ENCODE results near the gene GOSR2. TPM values are rescaled to one million over a fixed set of nuclear protein-coding genes. Genes with fewer than 3 reads are reported as not detected.

GOSR2 gene
- total RNA-seq, 4 donors from 2014 or later, result 39.3 to 52.6 (median 48.1) TPM

DNA sequence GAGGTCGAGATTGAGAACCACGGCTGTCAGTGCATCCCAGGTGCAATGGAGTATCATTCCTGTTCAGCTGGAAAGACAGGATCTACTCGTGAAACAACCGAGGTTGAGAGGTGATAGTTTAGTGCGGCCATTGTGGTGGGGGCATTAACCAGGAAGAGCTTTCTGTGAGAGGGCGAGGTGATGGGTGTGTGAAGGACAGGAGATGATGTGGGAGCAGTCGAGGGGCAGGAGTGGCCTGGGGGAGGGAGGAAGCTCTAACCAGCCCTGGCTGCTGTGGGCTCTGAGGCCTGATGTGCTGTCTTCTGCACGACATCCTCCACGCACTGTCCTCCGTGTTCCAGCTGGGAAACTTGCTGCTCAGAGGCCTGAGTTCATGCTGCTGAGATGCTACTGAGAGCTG is 22.0 kb downstream of the GOSR2 start:
- TF ChIP-seq, protein P1, sequence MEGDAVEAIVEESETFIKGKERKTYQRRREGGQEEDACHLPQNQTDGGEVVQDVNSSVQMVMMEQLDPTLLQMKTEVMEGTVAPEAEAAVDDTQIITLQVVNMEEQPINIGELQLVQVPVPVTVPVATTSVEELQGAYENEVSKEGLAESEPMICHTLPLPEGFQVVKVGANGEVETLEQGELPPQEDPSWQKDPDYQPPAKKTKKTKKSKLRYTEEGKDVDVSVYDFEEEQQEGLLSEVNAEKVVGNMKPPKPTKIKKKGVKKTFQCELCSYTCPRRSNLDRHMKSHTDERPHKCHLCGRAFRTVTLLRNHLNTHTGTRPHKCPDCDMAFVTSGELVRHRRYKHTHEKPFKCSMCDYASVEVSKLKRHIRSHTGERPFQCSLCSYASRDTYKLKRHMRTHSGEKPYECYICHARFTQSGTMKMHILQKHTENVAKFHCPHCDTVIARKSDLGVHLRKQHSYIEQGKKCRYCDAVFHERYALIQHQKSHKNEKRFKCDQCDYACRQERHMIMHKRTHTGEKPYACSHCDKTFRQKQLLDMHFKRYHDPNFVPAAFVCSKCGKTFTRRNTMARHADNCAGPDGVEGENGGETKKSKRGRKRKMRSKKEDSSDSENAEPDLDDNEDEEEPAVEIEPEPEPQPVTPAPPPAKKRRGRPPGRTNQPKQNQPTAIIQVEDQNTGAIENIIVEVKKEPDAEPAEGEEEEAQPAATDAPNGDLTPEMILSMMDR (IDR thresholded peaks at IDR 0.05), result no peak
- TF ChIP-seq POLR2A (IDR thresholded peaks at IDR 0.05) (no peak), EP300 (IDR thresholded peaks at IDR 0.05) (no peak)
- H3K9me3 ChIP-seq, result no peaks in the 10 kb centered on the region
- no peak overlapping the region for H3K4me3 ChIP-seq
- H3K4me1 ChIP-seq, result peaks cover 0 to 21% (median 6%) of the 10 kb centered on the region in 4 donors
- no peak for DNase-seq (ENCODE audit: low spot score in 2 of 2)
- peaks cover 0 to 20% (median 0%) of the 10 kb centered on the region in 3 donors for H3K36me3 ChIP-seq
- H3K27ac ChIP-seq, result no peak overlapping the region
- 53 to 60% methylated on average over 10 of the region's 10 CpGs for WGBS, 2 donors
- no peaks in the 10 kb centered on the region for H3K27me3 ChIP-seq

DNA sequence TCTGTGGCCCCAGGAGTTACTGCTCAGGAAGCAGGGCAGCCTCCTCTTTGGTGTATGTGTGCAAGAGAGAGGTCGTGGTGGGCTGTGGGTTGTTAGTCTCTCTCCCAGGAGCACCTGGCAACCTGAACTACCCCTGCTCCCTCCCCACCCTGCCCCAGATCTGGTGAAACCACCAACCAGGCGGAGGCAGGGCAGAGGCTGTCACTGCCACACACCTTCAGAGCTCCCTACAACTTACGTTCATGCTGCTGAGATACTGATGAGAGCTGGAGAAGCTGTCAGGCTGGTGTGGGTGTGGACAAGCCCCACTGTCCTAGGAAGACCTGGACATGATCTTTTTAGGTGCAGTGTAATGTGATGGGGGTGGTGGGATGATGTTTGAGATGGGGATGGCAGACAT is 24.3 kb downstream of the GOSR2 start:
- H3K9me3 ChIP-seq, result no peaks in the 10 kb centered on the region
- TF ChIP-seq POLR2A (IDR thresholded peaks at IDR 0.05), result no peak
- TF ChIP-seq, protein P1 (IDR thresholded peaks at IDR 0.05), result no peak
- TF ChIP-seq EP300 (IDR thresholded peaks at IDR 0.05), result no peak
- H3K4me3 ChIP-seq, result no peak overlapping the region
- DNase-seq (ENCODE audit: low spot score in 2 of 2), result no peak
- no peak overlapping the region for H3K27ac ChIP-seq
- 49 to 55% methylated on average over 3 of the region's 3 CpGs for WGBS, 2 donors
- H3K4me1 ChIP-seq, result peaks cover 0 to 21% (median 6%) of the 10 kb centered on the region in 4 donors
- peaks cover 0 to 14% (median 0%) of the 10 kb centered on the region in 3 donors for H3K36me3 ChIP-seq
- no peaks in the 10 kb centered on the region for H3K27me3 ChIP-seq

DNA sequence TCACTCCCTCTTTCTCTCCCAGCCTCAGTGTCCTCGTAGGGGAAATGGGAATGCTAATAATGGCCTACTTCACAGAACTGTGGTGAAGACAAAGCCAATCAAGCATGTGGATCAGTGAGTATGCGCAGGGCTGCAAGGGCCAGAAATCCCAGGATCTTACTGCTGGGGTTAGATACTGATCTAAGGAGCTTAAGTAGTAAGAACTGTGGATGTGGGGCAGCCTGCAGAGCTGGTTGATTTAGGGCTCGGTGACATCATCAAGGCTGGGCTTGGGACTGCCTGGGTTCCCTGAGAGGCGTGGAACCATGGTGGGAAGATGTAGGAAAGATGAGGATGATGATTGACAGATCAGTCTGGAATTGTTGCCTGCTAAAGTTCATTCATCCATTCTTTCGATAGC is 25.6 kb downstream of the GOSR2 start:
- Histone ChIP-seq H3K27me3 (no peaks in the 10 kb centered on the region), H3K36me3 (peaks cover 0 to 14% (median 0%) of the 10 kb centered on the region in 3 donors), H3K4me1 (peaks cover 0 to 12% (median 4%) of the 10 kb centered on the region in 4 donors), H3K9me3 (no peaks in the 10 kb centered on the region), H3K27ac (no peak overlapping the region), H3K4me3 (no peak overlapping the region)
- 92 to 94% methylated on average over 5 of the region's 5 CpGs for whole genome bisulfite sequencing, 2 donors
- TF ChIP-seq POLR2A (IDR thresholded peaks at IDR 0.05) (no peak), EP300 (IDR thresholded peaks at IDR 0.05) (no peak)
- TF ChIP-seq, protein P1 (IDR thresholded peaks at IDR 0.05), result no peak
- DNase-seq (ENCODE audit: low spot score in 2 of 2), result no peak

DNA sequence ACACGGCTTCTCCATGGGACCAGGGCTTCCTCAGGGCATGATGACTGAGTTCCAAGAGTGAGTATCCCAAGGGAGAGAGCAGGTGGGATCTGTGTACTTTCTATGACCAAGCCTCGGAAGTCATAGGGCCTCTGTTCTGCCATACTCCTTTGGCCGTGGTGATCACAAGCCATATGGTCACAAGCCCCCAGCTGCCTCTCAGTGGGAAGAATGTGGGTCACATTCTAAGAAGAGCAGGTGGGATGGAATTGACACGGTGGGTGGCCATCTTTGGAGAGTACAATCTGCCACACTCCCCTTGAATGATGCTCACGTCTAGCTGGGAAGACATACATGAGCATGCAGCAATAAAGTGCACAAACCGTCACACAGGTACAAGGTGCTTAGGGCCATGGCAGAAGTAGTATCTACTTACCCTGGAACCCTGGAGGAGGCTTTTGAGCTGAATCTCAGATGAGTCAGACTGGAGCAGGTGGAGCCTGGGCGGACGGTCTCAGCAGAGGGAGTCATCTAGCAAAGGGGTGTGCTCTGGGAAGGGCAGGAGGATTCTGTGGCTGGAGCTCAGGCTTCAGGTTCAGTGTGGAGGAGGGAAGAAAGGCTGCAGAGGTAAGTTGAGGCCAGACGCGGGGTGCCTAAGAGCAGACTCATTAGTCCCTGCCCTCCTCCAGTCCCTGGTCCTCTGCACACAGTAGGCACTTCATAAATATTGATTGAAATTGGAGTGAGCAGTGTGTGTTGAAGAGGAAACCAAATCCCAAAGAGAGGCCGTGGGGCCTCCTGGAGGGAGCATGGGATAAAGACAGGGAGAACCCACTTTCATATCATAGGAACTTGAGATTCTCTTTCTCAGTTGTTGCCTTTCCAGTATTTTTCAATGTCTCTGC is 26.6 kb downstream of the GOSR2 start:
- no peak for DNase-seq (ENCODE audit: low spot score in 2 of 2)
- Histone ChIP-seq H3K9me3 (no peaks in the 10 kb centered on the region), H3K4me1 (peaks cover 0 to 2% (median 0%) of the 10 kb centered on the region in 4 donors), H3K27ac (no peak overlapping the region), H3K36me3 (peaks cover 0 to 14% (median 0%) of the 10 kb centered on the region in 3 donors), H3K4me3 (no peak overlapping the region), H3K27me3 (no peaks in the 10 kb centered on the region)
- no peak for TF ChIP-seq POLR2A (IDR thresholded peaks at IDR 0.05)
- 80 to 92% methylated on average over 11 of the region's 11 CpGs for WGBS, 2 donors

DNA sequence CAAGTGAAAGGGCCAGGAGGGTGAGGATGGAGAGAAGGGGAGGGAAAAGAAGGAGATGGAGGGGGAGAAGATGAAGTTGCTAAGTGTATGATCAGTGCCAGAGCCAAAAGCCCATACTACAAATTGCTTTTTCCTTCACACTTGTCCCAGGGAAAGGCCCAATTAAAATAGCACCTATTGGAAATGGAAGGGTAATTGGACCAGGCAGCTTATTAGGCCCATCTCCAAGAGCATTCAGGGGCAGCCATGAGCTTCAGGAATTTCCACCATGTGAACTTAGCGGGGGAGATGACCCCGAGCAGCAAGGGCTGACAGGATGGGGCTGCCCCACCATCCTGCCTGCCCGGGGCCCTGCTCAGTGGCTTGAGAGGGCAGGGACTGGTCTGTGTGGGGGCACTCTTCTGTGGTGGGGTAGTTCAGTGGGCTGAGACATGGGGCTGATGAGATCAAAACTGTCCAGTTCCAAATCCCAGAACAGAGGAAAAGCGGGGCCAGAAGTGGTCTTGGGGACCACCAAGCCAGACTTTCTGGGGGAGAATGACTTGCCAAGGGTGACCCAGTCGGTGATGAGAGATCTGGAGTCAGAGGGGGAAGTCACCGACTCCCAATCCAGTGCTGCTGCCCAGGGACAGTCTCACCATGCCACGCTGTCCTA is 27.5 kb downstream of the GOSR2 start:
- no peaks in the 10 kb centered on the region for H3K27me3 ChIP-seq
- no peaks in the 10 kb centered on the region for H3K9me3 ChIP-seq
- H3K27ac ChIP-seq, result no peak overlapping the region
- H3K36me3 ChIP-seq, result peaks cover 0 to 15% (median 0%) of the 10 kb centered on the region in 3 donors
- WGBS, 2 donors, result 70 to 75% methylated on average over 7 of the region's 7 CpGs
- H3K4me1 ChIP-seq, result no peaks in the 10 kb centered on the region
- no peak overlapping the region for H3K4me3 ChIP-seq
- no peak for TF ChIP-seq POLR2A (IDR thresholded peaks at IDR 0.05)
- TF ChIP-seq, protein P1 (IDR thresholded peaks at IDR 0.05), result no peak
- TF ChIP-seq EP300 (IDR thresholded peaks at IDR 0.05), result no peak
- DNase-seq (ENCODE audit: low spot score in 2 of 2), result no peak

Data from tibial nerve (tissue), 4 donors.